ENCODE data around the gene TUBB3. TPM values are rescaled to one million over a fixed set of nuclear protein-coding genes. Genes with fewer than 3 reads are reported as not detected.

The TUBB3 gene
- total RNA-seq, 6 experiments from 2014 or later, result 0.13 to 0.86 (median 0.36) TPM; not detected in 2

GRCh38 chr16:89936034-89936433, 12.9 kb downstream of the TUBB3 start:
- no peaks in the 10 kb centered on the region for H3K27me3 ChIP-seq
- H3K4me3 ChIP-seq, result no peak overlapping the region
- intact Hi-C loops (cut with DNase I), result no loop called here
- H3K4me1 ChIP-seq, result no peaks in the 10 kb centered on the region
- WGBS (ENCODE audit: insufficient coverage, low coverage, low lambda C conversion rate, missing lambda C conversion rate), result 45% methylated on average over 1 of the region's 13 CpGs
- H3K36me3 ChIP-seq, result no peaks in the 10 kb centered on the region
- TF ChIP-seq POLR2A (IDR thresholded peaks at IDR 0.05) (no peak), CTCF (IDR thresholded peaks at IDR 0.05) (no peak)
- ATAC-seq (no peak), DNase-seq (no peak)
- no peak overlapping the region for H3K27ac ChIP-seq
- no peaks in the 10 kb centered on the region for H3K9me3 ChIP-seq

GRCh38 chr16:89936508-89936907, 13.4 kb downstream of the TUBB3 start:
- no peak for ATAC-seq
- no peak for TF ChIP-seq CTCF (IDR thresholded peaks at IDR 0.05)
- no peak for TF ChIP-seq POLR2A (IDR thresholded peaks at IDR 0.05)
- Histone ChIP-seq H3K9me3 (no peaks in the 10 kb centered on the region), H3K4me1 (no peaks in the 10 kb centered on the region), H3K27me3 (no peaks in the 10 kb centered on the region), H3K27ac (no peak overlapping the region), H3K36me3 (no peaks in the 10 kb centered on the region), H3K4me3 (no peak overlapping the region)
- intact Hi-C loops (cut with DNase I), result no loop called here
- no peak for DNase-seq
- WGBS (ENCODE audit: insufficient coverage, low coverage, low lambda C conversion rate, missing lambda C conversion rate), result no CpG with 5 or more reads among the region's 14 CpGs

GRCh38 chr16:89936981-89937380, 13.8 kb downstream of the TUBB3 start:
- ATAC-seq, result no peak

GRCh38 chr16:89938175-89938885, 15.2 kb downstream of the TUBB3 start:
- Histone ChIP-seq H3K4me3 (no peak overlapping the region), H3K9me3 (no peaks in the 10 kb centered on the region), H3K27me3 (no peaks in the 10 kb centered on the region), H3K4me1 (no peaks in the 10 kb centered on the region), H3K36me3 (no peaks in the 10 kb centered on the region), H3K27ac (no peak overlapping the region)
- ATAC-seq (no peak), DNase-seq (no peak)
- 69% methylated on average over 21 of the region's 21 CpGs for WGBS (ENCODE audit: insufficient coverage, low coverage, low lambda C conversion rate, missing lambda C conversion rate)
- intact Hi-C loops (cut with DNase I), result no loop called here
- TF ChIP-seq POLR2A (IDR thresholded peaks at IDR 0.05) (no peak), CTCF (IDR thresholded peaks at IDR 0.05) (no peak)

More at GRCh38 chr16:89936981-89937380, 13.8 kb downstream of the TUBB3 start:
- intact Hi-C loops (cut with DNase I), result no loop called here
- no peak overlapping the region for H3K4me3 ChIP-seq
- H3K27ac ChIP-seq, result no peak overlapping the region
- H3K27me3 ChIP-seq, result no peaks in the 10 kb centered on the region
- no peaks in the 10 kb centered on the region for H3K4me1 ChIP-seq
- DNase-seq, result no peak
- TF ChIP-seq POLR2A (IDR thresholded peaks at IDR 0.05), result no peak
- no peak for TF ChIP-seq CTCF (IDR thresholded peaks at IDR 0.05)
- H3K9me3 ChIP-seq, result no peaks in the 10 kb centered on the region
- WGBS (ENCODE audit: insufficient coverage, low coverage, low lambda C conversion rate, missing lambda C conversion rate), result 95% methylated on average over 4 of the region's 20 CpGs
- H3K36me3 ChIP-seq, result no peaks in the 10 kb centered on the region

Data from right lobe of liver (tissue), 6 donors.